ENCODE measurements around the gene STXBP3.

Gene STXBP3

DNA sequence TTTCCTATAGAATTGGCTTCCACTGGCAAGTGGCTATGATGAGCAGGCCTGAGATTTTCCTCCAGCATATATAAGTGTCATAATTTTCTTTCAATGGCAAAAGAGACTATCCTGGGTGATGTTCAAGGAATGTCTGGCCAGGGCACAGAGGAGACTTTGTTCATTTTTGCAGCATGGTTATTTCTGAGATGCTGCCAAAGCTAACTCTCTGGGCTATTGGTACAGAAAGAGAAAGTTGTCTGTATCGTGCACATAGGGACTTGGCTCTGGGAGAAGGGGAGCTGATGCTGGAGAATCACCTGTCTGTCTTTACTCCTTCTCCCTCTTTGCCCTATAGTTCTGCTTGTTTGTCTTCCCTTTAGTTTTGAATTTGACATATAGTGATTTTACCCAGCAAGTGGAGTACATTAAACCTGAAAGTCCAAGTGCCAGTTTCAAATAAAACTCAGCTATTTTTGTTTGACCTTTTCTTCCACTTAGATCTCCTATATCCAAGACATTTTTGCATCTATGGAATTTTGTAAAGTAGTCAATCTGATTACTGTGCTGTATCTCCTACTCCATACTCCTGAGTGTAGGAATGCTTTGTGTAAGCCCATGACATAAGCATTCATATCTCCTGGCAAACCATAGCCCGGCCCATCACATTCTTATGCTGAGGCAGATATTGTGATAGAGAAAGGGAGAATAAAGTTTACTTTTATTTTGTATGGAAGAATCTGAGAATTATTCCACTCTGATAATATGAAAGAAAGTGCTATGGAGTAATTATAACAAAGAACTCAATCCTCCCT lies 29.8 kb upstream of the STXBP3 start:
- Mint-ChIP-seq H3K27ac (ENCODE audit: low read depth) (no peak overlapping the region), H3K4me3 (no peak overlapping the region), H3K4me1 (no peaks in the 10 kb centered on the region), H3K27me3 (peaks cover 14% of the 10 kb centered on the region), H3K36me3 (ENCODE audit: insufficient read depth) (peaks cover 2% of the 10 kb centered on the region), H3K9me3 (no peaks in the 10 kb centered on the region)
- DNase-seq (ENCODE audit: low spot score in 2 of 2): no peak
- ATAC-seq (replicated peaks; ENCODE audit: extremely low read depth, poor library complexity, severe bottlenecking): no peak

DNA sequence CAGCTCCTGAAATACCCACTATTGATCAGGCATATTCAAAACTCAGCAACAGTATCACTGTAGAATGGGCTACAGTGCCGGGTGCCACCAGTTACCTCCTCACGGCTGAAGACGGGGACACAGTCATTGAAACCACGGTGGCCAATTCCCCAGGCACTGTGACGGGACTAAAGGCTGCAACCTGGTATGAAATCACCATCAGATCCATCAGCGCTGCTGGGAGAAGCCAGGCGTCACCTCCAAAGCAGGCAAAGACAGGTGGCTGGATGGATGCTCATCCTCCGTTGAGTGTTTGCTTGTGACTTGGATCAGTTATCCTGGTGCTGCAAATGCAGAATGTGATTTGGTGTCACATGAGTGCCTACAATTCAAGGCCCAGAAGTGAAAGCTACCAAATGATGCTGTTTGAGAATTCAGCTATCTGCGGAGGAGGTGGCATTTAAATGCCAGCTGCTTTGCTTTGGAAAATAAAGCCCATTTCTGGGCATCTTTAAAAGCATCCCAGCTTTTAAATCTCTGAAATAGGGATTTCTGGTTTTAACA lies 28.6 kb upstream of the STXBP3 start:
- DNase-seq (ENCODE audit: low spot score in 2 of 2) (no peak), ATAC-seq (replicated peaks; ENCODE audit: extremely low read depth, poor library complexity, severe bottlenecking) (no peak)
- Mint-ChIP-seq H3K9me3 (no peaks in the 10 kb centered on the region), H3K4me3 (no peak overlapping the region), H3K4me1 (no peaks in the 10 kb centered on the region), H3K36me3 (ENCODE audit: insufficient read depth) (peaks cover 4% of the 10 kb centered on the region), H3K27me3 (peaks cover 14% of the 10 kb centered on the region), H3K27ac (ENCODE audit: low read depth) (no peak overlapping the region)

DNA sequence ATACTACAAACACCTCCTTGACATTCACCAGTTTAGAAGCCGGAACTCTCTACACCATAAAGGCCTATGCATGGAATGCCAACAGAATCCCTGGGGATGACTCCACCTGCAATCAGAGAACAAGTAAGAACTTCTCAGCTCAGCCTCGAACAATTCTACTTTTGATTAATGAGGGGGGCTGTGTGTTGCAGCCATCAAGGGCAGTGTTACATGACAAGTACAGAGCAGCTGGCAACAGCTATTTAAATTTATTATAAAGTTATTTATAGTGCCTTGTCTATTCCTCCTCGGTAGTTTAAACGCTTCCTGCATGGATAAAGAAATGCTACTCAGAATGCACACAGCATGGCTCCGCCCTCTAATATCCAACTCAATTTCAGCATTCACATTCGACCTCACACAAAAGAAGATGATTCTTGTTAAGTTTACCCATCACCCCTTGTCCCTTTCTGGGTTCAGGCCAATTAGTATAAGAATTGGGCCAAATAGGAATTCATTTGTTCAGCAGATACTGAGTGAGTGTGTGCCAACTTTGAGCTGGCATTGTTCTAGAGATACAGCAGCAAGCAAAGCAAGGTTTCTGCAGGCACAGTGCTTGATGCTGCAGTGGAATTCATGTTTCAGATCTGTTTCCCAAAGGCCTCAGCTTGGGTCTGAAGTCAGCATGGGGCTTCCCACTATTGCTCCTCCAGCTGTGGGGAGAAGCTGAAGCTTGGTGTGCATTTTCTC lies 27.4 kb upstream of the STXBP3 start:
- Mint-ChIP-seq H3K27ac (ENCODE audit: low read depth) (no peak overlapping the region), H3K4me3 (no peak overlapping the region), H3K4me1 (no peaks in the 10 kb centered on the region), H3K36me3 (ENCODE audit: insufficient read depth) (peaks cover 4% of the 10 kb centered on the region), H3K27me3 (peaks cover 14% of the 10 kb centered on the region), H3K9me3 (no peaks in the 10 kb centered on the region)
- ATAC-seq (replicated peaks; ENCODE audit: extremely low read depth, poor library complexity, severe bottlenecking) (no peak), DNase-seq (ENCODE audit: low spot score in 2 of 2) (no peak)

DNA sequence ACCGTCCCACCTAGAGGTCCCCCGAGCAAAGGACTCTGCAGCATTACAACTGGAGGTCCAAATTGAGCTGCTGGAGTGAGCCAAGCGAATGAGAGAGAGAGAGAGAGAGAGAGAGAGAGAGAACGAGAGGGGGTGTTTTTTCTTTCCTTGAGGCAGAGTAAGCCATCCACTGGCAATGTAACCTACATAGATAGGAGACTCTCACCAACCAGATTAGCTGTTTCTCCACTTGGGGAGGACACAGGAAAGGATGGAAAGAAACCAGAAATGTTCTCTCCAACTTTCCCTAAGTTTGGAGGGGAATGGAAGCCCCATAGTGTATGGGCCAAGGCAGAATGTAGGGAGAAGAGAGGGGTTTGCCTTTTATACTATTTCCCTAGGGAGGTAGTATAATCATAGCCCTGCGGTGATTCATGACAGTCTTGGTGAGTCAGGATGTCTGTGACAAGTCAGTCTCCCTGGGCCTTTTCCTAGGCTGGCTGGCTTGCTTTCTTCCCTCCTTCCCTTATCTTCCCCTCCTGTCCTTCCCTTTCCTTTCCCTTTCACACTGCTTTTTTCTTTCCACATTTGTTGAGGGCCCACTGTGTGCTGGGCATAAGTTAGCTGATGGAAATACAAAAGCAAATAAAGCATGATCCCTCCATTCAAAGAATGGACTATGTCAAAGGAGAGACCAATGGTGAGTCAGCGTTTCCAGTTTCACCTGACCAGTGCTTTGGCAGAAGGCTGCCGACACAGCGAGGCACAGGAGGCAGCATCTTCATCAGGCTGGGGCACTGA lies 26.6 kb upstream of the STXBP3 start:
- H3K9me3 Mint-ChIP-seq: no peaks in the 10 kb centered on the region
- H3K27ac Mint-ChIP-seq (ENCODE audit: low read depth): no peak overlapping the region
- DNase-seq (ENCODE audit: low spot score in 2 of 2): no peak
- no peak overlapping the region for H3K4me3 Mint-ChIP-seq
- no peaks in the 10 kb centered on the region for H3K4me1 Mint-ChIP-seq
- peaks cover 14% of the 10 kb centered on the region for H3K27me3 Mint-ChIP-seq
- peaks cover 4% of the 10 kb centered on the region for H3K36me3 Mint-ChIP-seq (ENCODE audit: insufficient read depth)
- no peak for ATAC-seq (replicated peaks; ENCODE audit: extremely low read depth, poor library complexity, severe bottlenecking)

DNA sequence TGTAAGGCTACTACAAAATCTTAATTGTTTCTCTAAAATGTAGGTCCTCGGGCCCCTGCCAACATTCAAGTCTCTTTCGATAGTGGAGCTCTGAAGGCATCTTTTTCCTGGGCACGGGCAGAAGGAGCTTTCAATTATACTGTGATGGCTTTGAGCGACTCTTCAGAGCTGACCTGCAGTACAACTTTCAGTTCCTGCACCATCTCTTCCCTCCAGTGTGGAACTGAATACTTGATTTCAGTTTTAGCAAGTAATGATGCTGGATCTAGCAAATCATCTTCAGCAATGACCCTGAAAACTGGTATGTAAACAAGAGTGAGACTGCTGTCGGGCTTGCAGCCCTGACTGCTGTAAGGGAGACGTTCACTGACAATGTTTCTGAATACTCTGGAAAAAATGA lies 24.2 kb upstream of the STXBP3 start:
- peaks cover 15% of the 10 kb centered on the region for H3K27me3 Mint-ChIP-seq
- H3K4me3 Mint-ChIP-seq: no peak overlapping the region
- peaks cover 4% of the 10 kb centered on the region for H3K36me3 Mint-ChIP-seq (ENCODE audit: insufficient read depth)
- ATAC-seq (replicated peaks; ENCODE audit: extremely low read depth, poor library complexity, severe bottlenecking): no peak
- DNase-seq (ENCODE audit: low spot score in 2 of 2): no peak
- no peak overlapping the region for H3K27ac Mint-ChIP-seq (ENCODE audit: low read depth)
- H3K9me3 Mint-ChIP-seq: no peaks in the 10 kb centered on the region
- no peaks in the 10 kb centered on the region for H3K4me1 Mint-ChIP-seq

DNA sequence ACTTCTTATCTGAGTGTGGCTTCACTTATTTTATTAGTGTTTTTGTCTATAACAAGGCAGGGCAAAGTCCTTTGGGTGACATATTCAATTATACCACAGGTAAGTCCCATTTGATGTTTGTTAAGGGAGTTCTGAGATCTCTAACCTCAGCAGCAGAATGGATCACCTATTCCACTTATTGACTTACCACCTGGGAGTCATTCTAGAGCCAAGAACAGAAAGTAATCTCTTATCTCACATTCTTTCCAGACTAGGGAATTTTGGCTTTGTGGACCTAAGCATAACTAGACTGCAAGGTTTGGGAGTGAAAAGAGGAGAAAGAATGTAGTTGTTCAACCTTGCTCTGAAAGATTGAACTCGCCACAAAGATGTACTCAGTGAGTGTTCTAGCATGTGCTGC lies 20.6 kb upstream of the STXBP3 start:
- H3K4me1 Mint-ChIP-seq: no peaks in the 10 kb centered on the region
- ATAC-seq (replicated peaks; ENCODE audit: extremely low read depth, poor library complexity, severe bottlenecking) (no peak), DNase-seq (ENCODE audit: low spot score in 2 of 2) (no peak)
- no peak overlapping the region for H3K4me3 Mint-ChIP-seq
- peaks cover 5% of the 10 kb centered on the region for H3K36me3 Mint-ChIP-seq (ENCODE audit: insufficient read depth)
- H3K27me3 Mint-ChIP-seq: peaks cover 26% of the 10 kb centered on the region
- no peak overlapping the region for H3K27ac Mint-ChIP-seq (ENCODE audit: low read depth)
- no peaks in the 10 kb centered on the region for H3K9me3 Mint-ChIP-seq

DNA sequence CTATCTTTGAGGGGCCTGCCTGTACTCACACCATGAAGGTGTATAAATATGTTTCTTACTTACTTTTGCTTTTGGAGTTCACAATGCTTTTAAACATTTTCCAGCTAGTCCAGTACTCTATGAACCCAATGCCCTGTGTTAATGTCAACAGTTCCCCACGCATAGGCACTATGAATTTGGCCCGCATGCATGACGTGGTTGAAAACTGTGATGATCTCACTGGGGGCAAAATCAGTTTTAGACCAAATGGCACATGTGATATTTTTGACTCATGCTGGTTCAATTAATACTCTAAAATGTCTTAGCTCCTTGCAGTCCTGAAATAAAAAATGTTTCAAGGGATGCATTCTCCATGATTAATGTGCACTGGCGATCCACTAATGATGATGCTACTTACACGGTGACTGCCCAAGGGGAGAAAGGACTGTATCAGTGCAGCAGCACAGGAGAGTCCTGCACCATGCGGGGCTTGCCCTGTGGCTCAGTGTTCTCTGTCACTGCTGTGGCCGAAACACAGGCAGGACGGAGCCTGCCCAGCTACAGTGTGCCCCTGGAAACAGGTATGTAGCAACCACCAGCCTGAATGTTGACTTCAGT lies 18.0 kb upstream of the STXBP3 start:
- no peaks in the 10 kb centered on the region for H3K9me3 Mint-ChIP-seq
- ATAC-seq (replicated peaks; ENCODE audit: extremely low read depth, poor library complexity, severe bottlenecking) (no peak), DNase-seq (ENCODE audit: low spot score in 2 of 2) (no peak)
- H3K4me3 Mint-ChIP-seq: no peak overlapping the region
- peaks cover 1% of the 10 kb centered on the region for H3K36me3 Mint-ChIP-seq (ENCODE audit: insufficient read depth)
- no peaks in the 10 kb centered on the region for H3K4me1 Mint-ChIP-seq
- no peak overlapping the region for H3K27ac Mint-ChIP-seq (ENCODE audit: low read depth)
- peaks cover 26% of the 10 kb centered on the region for H3K27me3 Mint-ChIP-seq

DNA sequence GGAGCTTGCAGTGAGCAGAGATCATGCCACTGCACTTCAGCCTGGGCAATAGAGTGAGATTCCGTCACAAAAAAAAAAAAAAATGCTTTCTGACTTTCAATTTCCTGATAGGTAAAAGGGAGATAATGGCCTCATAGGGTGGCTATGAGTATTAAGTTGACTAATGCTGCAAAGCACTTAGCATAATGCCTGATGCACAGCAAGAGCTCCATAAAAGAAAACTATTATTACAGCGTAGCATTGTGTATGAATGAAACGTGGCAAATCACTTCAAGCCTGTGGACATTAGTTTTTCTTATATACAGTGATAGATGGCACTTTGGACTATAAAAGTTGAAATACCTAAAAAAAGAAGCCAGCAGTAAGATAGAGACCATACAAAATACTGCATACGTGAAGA lies 17.0 kb upstream of the STXBP3 start:
- peaks cover 1% of the 10 kb centered on the region for H3K36me3 Mint-ChIP-seq (ENCODE audit: insufficient read depth)
- no peak for DNase-seq (ENCODE audit: low spot score in 2 of 2)
- ATAC-seq (replicated peaks; ENCODE audit: extremely low read depth, poor library complexity, severe bottlenecking): no peak
- H3K27ac Mint-ChIP-seq (ENCODE audit: low read depth): no peak overlapping the region
- no peaks in the 10 kb centered on the region for H3K4me1 Mint-ChIP-seq
- peaks cover 26% of the 10 kb centered on the region for H3K27me3 Mint-ChIP-seq
- H3K4me3 Mint-ChIP-seq: no peak overlapping the region
- no peaks in the 10 kb centered on the region for H3K9me3 Mint-ChIP-seq

DNA sequence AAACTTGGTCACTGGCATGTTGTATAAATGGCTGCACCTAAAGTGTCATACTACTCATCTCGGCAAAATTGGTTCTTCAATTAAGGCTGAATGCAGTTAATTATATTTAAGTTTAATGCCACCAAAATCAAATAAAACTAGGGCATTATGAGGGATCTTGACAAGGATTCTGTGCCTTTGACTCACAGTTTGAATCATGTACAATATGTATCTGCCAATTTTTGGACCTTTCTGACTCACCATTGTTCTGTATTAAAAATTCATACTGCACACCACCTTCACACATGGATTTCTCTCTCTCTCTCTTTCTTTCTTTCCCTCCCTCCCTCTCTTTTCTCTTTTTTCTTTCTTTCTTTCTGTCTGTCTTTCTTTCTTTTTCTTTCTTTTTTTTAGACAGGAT lies 14.1 kb upstream of the STXBP3 start:
- DNase-seq (ENCODE audit: low spot score in 2 of 2): no peak
- Mint-ChIP-seq H3K4me3 (no peak overlapping the region), H3K36me3 (ENCODE audit: insufficient read depth) (peaks cover 1% of the 10 kb centered on the region), H3K27me3 (peaks cover 18% of the 10 kb centered on the region), H3K27ac (ENCODE audit: low read depth) (no peak overlapping the region), H3K4me1 (no peaks in the 10 kb centered on the region), H3K9me3 (no peaks in the 10 kb centered on the region)
- ATAC-seq (replicated peaks; ENCODE audit: extremely low read depth, poor library complexity, severe bottlenecking): no peak

DNA sequence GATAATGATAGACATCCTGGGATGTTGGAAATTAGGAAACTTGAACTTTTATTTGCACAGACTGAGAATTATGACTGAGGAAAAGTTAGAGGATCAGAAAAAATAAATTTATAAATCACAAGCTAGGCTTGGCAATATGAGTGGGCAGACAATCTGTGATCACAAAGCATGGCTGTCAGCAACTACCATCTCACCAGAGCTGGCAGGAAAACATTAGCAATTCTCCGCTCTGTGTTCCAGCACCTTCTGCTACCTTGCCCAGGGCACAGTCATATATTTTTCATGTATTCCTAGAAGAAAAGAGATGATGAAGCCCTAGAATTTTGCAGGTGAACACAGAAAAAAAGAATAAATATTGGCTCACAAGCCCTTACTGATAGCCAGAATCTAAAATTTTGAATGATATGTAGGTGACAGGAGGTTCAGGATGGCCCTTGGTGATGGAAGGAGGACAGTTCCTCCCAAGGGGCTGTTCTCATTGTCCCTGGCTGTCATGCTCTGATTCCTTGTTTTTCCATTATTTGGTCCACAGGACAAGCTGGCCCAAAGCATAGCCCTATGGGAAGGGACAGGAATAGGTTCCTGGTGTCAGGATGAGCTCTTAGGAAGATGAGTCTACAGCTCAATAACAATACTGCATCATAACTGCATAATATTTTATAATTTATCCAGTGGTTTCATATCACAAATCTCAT lies 12.2 kb upstream of the STXBP3 start:
- Mint-ChIP-seq H3K9me3 (no peaks in the 10 kb centered on the region), H3K4me3 (no peak overlapping the region), H3K27ac (ENCODE audit: low read depth) (no peak overlapping the region), H3K4me1 (no peaks in the 10 kb centered on the region), H3K27me3 (peaks cover 24% of the 10 kb centered on the region), H3K36me3 (ENCODE audit: insufficient read depth) (peaks cover 1% of the 10 kb centered on the region)
- ATAC-seq (replicated peaks; ENCODE audit: extremely low read depth, poor library complexity, severe bottlenecking) (no peak), DNase-seq (ENCODE audit: low spot score in 2 of 2) (no peak)

DNA sequence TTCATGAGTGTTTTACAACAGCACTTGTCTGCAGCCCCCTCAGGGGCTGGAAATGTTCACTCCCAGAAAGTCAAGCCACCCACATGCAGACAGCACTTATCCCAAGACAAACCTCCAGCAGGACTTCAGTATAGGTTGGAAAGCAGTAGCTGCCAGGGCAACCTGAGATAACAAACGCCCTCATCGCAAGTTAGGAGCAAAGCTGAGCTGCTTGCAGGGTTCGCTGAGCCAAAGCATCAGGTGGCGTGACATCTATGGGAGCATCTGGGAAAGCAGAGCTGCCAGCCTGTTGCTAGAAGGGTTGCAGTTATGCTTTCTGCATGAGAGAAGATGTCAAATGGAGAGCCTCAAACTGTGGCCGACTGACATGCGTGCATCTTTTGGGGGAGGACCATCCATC lies 4.2 kb upstream of the STXBP3 start:
- Mint-ChIP-seq H3K4me1 (peaks cover 8% of the 10 kb centered on the region), H3K4me3 (no peak overlapping the region), H3K36me3 (ENCODE audit: insufficient read depth) (peaks cover 10% of the 10 kb centered on the region), H3K27me3 (peaks cover 15% of the 10 kb centered on the region), H3K9me3 (no peaks in the 10 kb centered on the region), H3K27ac (ENCODE audit: low read depth) (no peak overlapping the region)
- no peak for DNase-seq (ENCODE audit: low spot score in 2 of 2)
- no peak for ATAC-seq (replicated peaks; ENCODE audit: extremely low read depth, poor library complexity, severe bottlenecking)

DNA sequence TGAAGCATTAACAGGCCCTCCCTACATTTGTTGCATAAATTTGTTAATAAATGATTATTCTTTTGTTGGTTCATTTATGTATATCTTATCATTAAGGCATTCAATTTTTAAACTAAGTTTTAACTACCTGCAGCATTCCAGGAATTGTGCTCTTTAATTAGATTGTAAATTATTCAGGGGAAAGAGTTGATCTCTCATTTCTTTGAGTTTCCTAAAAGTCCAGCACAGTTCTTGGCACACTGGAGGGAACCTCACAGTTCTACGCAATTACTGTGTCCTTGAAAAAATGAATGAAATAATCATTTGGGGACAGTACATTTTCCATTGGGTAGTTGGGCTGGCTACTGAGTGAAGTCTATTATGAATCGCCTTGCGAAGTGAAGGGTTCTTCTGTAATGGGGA lies 493 bp upstream of the STXBP3 start:
- no peaks in the 10 kb centered on the region for H3K27me3 Mint-ChIP-seq
- peak overlapping the region; percentile 100 for H3K4me3 Mint-ChIP-seq
- ATAC-seq (replicated peaks; ENCODE audit: extremely low read depth, poor library complexity, severe bottlenecking) (no peak), DNase-seq (ENCODE audit: low spot score in 2 of 2) (no peak)
- peaks cover 15% of the 10 kb centered on the region for H3K36me3 Mint-ChIP-seq (ENCODE audit: insufficient read depth)
- H3K9me3 Mint-ChIP-seq: no peaks in the 10 kb centered on the region
- H3K27ac Mint-ChIP-seq (ENCODE audit: low read depth): peak overlapping the region; percentile 100
- H3K4me1 Mint-ChIP-seq: peaks cover 43% of the 10 kb centered on the region

Measured in central memory CD8-positive, alpha-beta T cell (primary cell).